Gastrocnemius medialis (tissue), 4 donors: ENCODE measurements around the gene LRRC49.

Source experiments
- POLR2A ChIP-seq, 2 donors: fragments of 450-650 bp; IDR thresholded peaks; one replicate each; pipeline ENCODE4 v1.6.1; 2017; ENCODE audit warnings: antibody characterized with exemption in 2 of 2, mild to moderate bottlenecking in 2 of 2, moderate library complexity in 2 of 2
- TF ChIP-seq, protein P1 (sequence below), 5 experiments: fragments of 450-650 bp in 3 of 5; fragments of 200-600 bp in 2 of 5; sonication (generic) in 2 of 5; IDR thresholded peaks in 4 of 5; conservative IDR thresholded peaks in 1 of 5; 1 replicate in 4 of 5; 2 replicates in 1 of 5; pipeline ENCODE4 v1.5.1; 2016 to 2019; ENCODE audit warnings: antibody characterized with exemption in 5 of 5, mild to moderate bottlenecking in 3 of 5, moderate library complexity in 3 of 5

GRCh38 chr15:71092056-71092600, 199.5 kb downstream of the LRRC49 start:
- TF ChIP-seq, protein P1, sequence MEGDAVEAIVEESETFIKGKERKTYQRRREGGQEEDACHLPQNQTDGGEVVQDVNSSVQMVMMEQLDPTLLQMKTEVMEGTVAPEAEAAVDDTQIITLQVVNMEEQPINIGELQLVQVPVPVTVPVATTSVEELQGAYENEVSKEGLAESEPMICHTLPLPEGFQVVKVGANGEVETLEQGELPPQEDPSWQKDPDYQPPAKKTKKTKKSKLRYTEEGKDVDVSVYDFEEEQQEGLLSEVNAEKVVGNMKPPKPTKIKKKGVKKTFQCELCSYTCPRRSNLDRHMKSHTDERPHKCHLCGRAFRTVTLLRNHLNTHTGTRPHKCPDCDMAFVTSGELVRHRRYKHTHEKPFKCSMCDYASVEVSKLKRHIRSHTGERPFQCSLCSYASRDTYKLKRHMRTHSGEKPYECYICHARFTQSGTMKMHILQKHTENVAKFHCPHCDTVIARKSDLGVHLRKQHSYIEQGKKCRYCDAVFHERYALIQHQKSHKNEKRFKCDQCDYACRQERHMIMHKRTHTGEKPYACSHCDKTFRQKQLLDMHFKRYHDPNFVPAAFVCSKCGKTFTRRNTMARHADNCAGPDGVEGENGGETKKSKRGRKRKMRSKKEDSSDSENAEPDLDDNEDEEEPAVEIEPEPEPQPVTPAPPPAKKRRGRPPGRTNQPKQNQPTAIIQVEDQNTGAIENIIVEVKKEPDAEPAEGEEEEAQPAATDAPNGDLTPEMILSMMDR (IDR thresholded peaks at IDR 0.05 in 4 of 5, conservative IDR thresholded peaks at IDR 0.05 in 1 of 5) = no peak
- no peak for TF ChIP-seq POLR2A (IDR thresholded peaks at IDR 0.05)
